WTC11 (cell line): ENCODE data around the gene LRRC47. TPM values are rescaled to one million over a fixed set of nuclear protein-coding genes. Genes with fewer than 3 reads are reported as not detected.

Experiments used
- ATAC-seq: fragments of 200-7000 bp; cut with Tn5 transposase; 2 replicates; pipeline ENCODE4 v1.10.0; 2021; ENCODE audit warnings: mild to moderate bottlenecking, moderate library complexity
- CTCF ChIA-PET: fragments of 300-600 bp; sonication (Branson Sonifier 250); formaldehyde crosslinking; loops from one replicate; lab custom pipeline; 2021; ENCODE audit warnings: antibody characterized with exemption; lab: Charles Lee
- POLR2A ChIA-PET: fragments of 350-600 bp; sonication (Branson Sonifier 250); formaldehyde crosslinking; loops from one replicate; lab custom pipeline; 2021; ENCODE audit warnings: antibody characterized with exemption; lab: Charles Lee
- DNase-seq: peaks from one replicate; pipeline ENCODE4 v3.0.0; 2021; ENCODE audit warnings: low spot score
- H3K27ac Mint-ChIP-seq: 2 replicates; pipeline ENCODE4 v1.8.0; 2021; ENCODE audit warnings: mixed read lengths
- H3K27me3 Mint-ChIP-seq: 2 replicates; pipeline ENCODE4 v1.8.0; 2021; ENCODE audit warnings: low read depth, mild to moderate bottlenecking, moderate library complexity, mixed read lengths
- H3K36me3 Mint-ChIP-seq: 2 replicates; pipeline ENCODE4 v1.8.0; 2021; ENCODE audit warnings: mixed read lengths
- H3K4me1 Mint-ChIP-seq: 2 replicates; pipeline ENCODE4 v1.8.0; 2022; ENCODE audit warnings: mixed read lengths
- H3K4me3 Mint-ChIP-seq: 2 replicates; pipeline ENCODE4 v1.8.0; 2021; ENCODE audit warnings: mild to moderate bottlenecking, moderate library complexity, mixed read lengths
- H3K9me3 Mint-ChIP-seq: 2 replicates; pipeline ENCODE4 v1.8.0; 2021; ENCODE audit warnings: mixed read lengths
- AR ChIP-seq: fragments of 250-450 bp; sonication (Bioruptor Pico); IDR thresholded peaks from 2 replicates; pipeline ENCODE4 v1.9.0; 2021; ENCODE audit warnings: mild to moderate bottlenecking
- ARID4B ChIP-seq: sonication (generic); formaldehyde crosslinking; IDR thresholded peaks from 2 replicates; pipeline ENCODE4 v1.8.0; 2023; ENCODE audit warnings: missing genetic modification reagents, mild to moderate bottlenecking, borderline replicate concordance
- ATF1 ChIP-seq: sonication (generic); formaldehyde crosslinking; IDR thresholded peaks from 2 replicates; pipeline ENCODE4 v1.8.1; 2023; ENCODE audit warnings: mild to moderate bottlenecking, moderate library complexity, missing genetic modification reagents
- ATF6 ChIP-seq: sonication (generic); formaldehyde crosslinking; IDR thresholded peaks from 2 replicates; pipeline ENCODE4 v1.8.1; 2023; ENCODE audit warnings: mild to moderate bottlenecking, missing genetic modification reagents
- CREM ChIP-seq: sonication (generic); formaldehyde crosslinking; IDR thresholded peaks from 2 replicates; pipeline ENCODE4 v1.8.1; 2022; ENCODE audit warnings: mild to moderate bottlenecking, missing genetic modification reagents, moderate library complexity
- E2F1 ChIP-seq: sonication (generic); formaldehyde crosslinking; IDR thresholded peaks from 2 replicates; pipeline ENCODE4 v1.8.0; 2022; ENCODE audit warnings: mild to moderate bottlenecking, missing genetic modification reagents
- ETV6 ChIP-seq: sonication (generic); formaldehyde crosslinking; IDR thresholded peaks from 2 replicates; pipeline ENCODE4 v1.8.1; 2022; ENCODE audit warnings: mild to moderate bottlenecking, missing genetic modification reagents
- HMGA2 ChIP-seq: fragments of 250-450 bp; sonication (Bioruptor Pico); IDR thresholded peaks from 2 replicates; pipeline ENCODE4 v1.4.0; 2021; ENCODE audit warnings: mild to moderate bottlenecking, moderate library complexity
- HMGXB4 ChIP-seq: sonication (generic); formaldehyde crosslinking; IDR thresholded peaks from 2 replicates; pipeline ENCODE4 v1.8.1; 2023; ENCODE audit warnings: mild to moderate bottlenecking, moderate library complexity, missing genetic modification reagents
- NFE2L1 ChIP-seq: sonication (generic); formaldehyde crosslinking; IDR thresholded peaks from 2 replicates; pipeline ENCODE4 v1.8.1; 2023; ENCODE audit warnings: missing genetic modification reagents
- NR2C2 ChIP-seq: sonication (generic); formaldehyde crosslinking; IDR thresholded peaks from 2 replicates; pipeline ENCODE4 v1.8.0; 2022; ENCODE audit warnings: mild to moderate bottlenecking, missing genetic modification reagents
- PRRX2 ChIP-seq: fragments of 250-450 bp; sonication (Bioruptor Pico); IDR thresholded peaks from 2 replicates; pipeline ENCODE4 v1.8.0; 2021; ENCODE audit warnings: mild to moderate bottlenecking
- TEAD1 ChIP-seq: sonication (generic); formaldehyde crosslinking; IDR thresholded peaks from 2 replicates; pipeline ENCODE4 v1.8.0; 2022; ENCODE audit warnings: mild to moderate bottlenecking, missing genetic modification reagents
- USF1 ChIP-seq: sonication (generic); formaldehyde crosslinking; IDR thresholded peaks from 2 replicates; pipeline ENCODE4 v1.8.0; 2022; ENCODE audit warnings: mild to moderate bottlenecking, missing genetic modification reagents
- ZNF121 ChIP-seq: sonication (generic); formaldehyde crosslinking; IDR thresholded peaks from 2 replicates; pipeline ENCODE4 v1.8.0; 2023; ENCODE audit warnings: missing genetic modification reagents
- ZNF263 ChIP-seq: sonication (generic); formaldehyde crosslinking; IDR thresholded peaks from 2 replicates; pipeline ENCODE4 v1.8.1; 2022; ENCODE audit warnings: low read depth, mild to moderate bottlenecking, moderate library complexity, missing genetic modification reagents
- ZNF317 ChIP-seq: sonication (generic); formaldehyde crosslinking; IDR thresholded peaks from 2 replicates; pipeline ENCODE4 v1.8.1; 2023; ENCODE audit warnings: low read depth, mild to moderate bottlenecking, moderate library complexity, missing genetic modification reagents, borderline replicate concordance
- ZNF396 ChIP-seq: fragments of 250-450 bp; sonication (Bioruptor Pico); IDR thresholded peaks from 2 replicates; pipeline ENCODE4 v1.8.0; 2021; ENCODE audit warnings: mild to moderate bottlenecking, moderate library complexity, borderline replicate concordance
- ZNF512 ChIP-seq: sonication (generic); formaldehyde crosslinking; IDR thresholded peaks from 2 replicates; pipeline ENCODE4 v1.8.1; 2022; ENCODE audit warnings: missing genetic modification reagents, borderline replicate concordance
- total RNA-seq: library from RNA; stranded (reverse); gene quantifications from 3 replicates; pipeline ENCODE4 v1.2.3, GENCODE V29; 2021

Gene LRRC47
- total RNA-seq, 1 experiment from 2014 or later = 92.4 TPM

- ATAC-seq = no peak
- POLR2A ChIA-PET = no interaction called here
- TF ChIP-seq HMGXB4 (CRISPR knock-in tag) (no peak), NFE2L1 (CRISPR knock-in tag) (no peak), ZNF263 (CRISPR knock-in tag) (no peak), AR (no peak), E2F1 (CRISPR knock-in tag) (no peak), ZNF317 (CRISPR knock-in tag) (no peak), PRRX2 (no peak), ATF1 (CRISPR knock-in tag) (no peak), ZNF396 (no peak), ZNF121 (CRISPR knock-in tag) (no peak), ETV6 (CRISPR knock-in tag) (no peak), USF1 (CRISPR knock-in tag) (no peak), TEAD1 (no peak), ZNF512 (CRISPR knock-in tag) (no peak), CREM (CRISPR knock-in tag) (no peak)
These were observed 43.8 kb downstream of the LRRC47 start, which contains the start of gene CCDC27 for GRCh38 chr1:3752400-3752945. Gene CCDC27 (plus strand): TSS chr1:3752450. CDS start chr1:3752482, 32 bp downstream.

GRCh38 chr1:3750741-3751140 is 45.6 kb downstream of the LRRC47 start:
- H3K27ac Mint-ChIP-seq = no peak overlapping the region
- DNase-seq = no peak
- POLR2A ChIA-PET = no interaction called here
- CTCF ChIA-PET = no interaction called here
- peaks cover 12% of the 10 kb centered on the region for H3K27me3 Mint-ChIP-seq
- no peak for ATAC-seq
- peaks cover 8% of the 10 kb centered on the region for H3K4me1 Mint-ChIP-seq
- no peaks in the 10 kb centered on the region for H3K9me3 Mint-ChIP-seq
- H3K4me3 Mint-ChIP-seq = no peak overlapping the region
- no peaks in the 10 kb centered on the region for H3K36me3 Mint-ChIP-seq
- TF ChIP-seq ARID4B (CRISPR knock-in tag) = no peak
- TF ChIP-seq HMGA2 = no peak
- TF ChIP-seq NR2C2 = no peak
- no peak for TF ChIP-seq E2F1 (CRISPR knock-in tag)
- no peak for TF ChIP-seq CREM (CRISPR knock-in tag)
- TF ChIP-seq ATF6 (CRISPR knock-in tag) = no peak

More at GRCh38 chr1:3752400-3752945, 43.8 kb downstream of the LRRC47 start, which contains the start of gene CCDC27:
- CTCF ChIA-PET = interaction anchor here (0.6 kb wide), 1 partner anchor 33 kb away, joined by 3 read pairs; no protein-coding TSS in a partner anchor
- Mint-ChIP-seq H3K36me3 (no peaks in the 10 kb centered on the region), H3K27me3 (peaks cover 19% of the 10 kb centered on the region), H3K4me1 (no peaks in the 10 kb centered on the region), H3K9me3 (no peaks in the 10 kb centered on the region), H3K4me3 (no peak within 1 kb of the TSS), H3K27ac (no peak within 1 kb of the TSS)
- DNase-seq = no peak
